LNCAP (cell line): Measurements from ENCODE around the gene YPEL4.

ENCODE experiments used
- CTCF ChIP-seq: fragments of 450-650 bp; IDR thresholded peaks from 2 replicates; pipeline ENCODE4 v1.5.1; 2017; ENCODE audit warnings: mild to moderate bottlenecking

YPEL4 gene

GRCh38 chr11:57641011-57641807 lies 8.5 kb downstream of the YPEL4 start:
- TF ChIP-seq CTCF = peak; percentile 53

GRCh38 chr11:57640068-57640800 lies 9.5 kb downstream of the YPEL4 start:
- TF ChIP-seq CTCF = no peak

GRCh38 chr11:57639321-57640067 lies 10.2 kb downstream of the YPEL4 start:
- no peak for TF ChIP-seq CTCF

DNA sequence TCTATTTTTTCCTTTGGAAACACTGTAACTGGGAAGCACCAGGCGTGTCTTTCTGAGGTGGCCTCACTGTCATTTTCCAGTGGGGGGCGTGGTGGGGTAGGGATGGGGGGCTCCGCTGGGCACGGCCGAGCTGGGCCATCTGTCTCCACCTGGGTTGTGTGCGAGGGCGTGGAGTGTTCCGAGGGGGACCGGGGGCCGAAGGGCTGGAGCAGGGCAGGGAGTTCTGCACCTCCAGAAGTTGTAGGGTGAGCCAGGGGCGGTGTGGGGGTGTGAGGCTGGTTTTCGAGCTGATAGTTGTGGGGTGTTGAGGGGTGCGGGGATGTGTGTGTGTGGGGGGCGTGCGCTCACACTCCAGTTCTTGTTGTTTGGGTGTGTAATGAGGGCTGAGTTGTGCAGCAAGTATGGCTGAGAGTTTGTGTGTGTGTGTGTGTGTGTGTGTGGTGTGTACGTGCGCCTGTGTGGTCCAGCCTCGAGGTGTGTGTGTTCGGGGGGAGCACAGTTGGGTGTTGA lies 10.8 kb downstream of the YPEL4 start:
- TF ChIP-seq CTCF = no peak

DNA sequence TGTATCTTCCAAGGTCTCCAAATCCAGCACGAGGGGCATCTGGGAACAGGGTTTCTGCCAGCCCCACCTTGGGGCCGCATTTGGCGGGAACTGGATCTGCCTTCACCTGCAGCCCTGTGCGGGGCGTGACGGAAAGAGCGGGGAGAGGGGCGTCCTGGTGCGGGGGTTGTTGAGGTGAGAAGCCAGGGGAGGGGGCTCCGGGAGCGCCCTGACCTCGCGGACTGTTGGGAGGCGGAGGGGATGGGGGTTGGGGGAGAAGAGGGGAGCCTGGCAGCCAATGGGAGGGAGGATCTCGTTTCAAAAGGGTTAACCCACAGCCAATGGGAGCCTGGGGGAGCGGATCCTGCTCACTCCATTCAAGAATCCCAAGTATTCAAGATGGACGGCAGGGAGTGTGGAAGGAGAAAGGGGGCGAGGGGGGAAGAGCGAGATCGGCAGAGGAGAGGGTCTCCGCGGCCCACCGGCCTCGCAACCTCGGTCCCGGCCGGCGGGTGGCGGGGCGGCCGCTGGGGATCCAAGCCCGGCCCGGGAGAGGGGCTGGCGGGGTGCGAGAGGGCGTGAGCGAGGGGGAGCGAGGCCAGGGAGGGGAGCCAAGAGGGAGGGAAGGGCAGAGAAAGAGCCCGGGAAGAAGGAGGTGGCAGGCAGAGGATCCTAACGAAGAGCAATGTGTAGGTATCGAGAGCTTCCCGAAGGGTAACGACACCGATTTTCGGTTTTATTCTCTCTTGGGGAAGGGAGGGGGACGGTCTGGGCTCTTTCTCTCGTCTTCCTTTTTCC lies 11.5 kb downstream of the YPEL4 start:
- TF ChIP-seq CTCF = no peak

DNA sequence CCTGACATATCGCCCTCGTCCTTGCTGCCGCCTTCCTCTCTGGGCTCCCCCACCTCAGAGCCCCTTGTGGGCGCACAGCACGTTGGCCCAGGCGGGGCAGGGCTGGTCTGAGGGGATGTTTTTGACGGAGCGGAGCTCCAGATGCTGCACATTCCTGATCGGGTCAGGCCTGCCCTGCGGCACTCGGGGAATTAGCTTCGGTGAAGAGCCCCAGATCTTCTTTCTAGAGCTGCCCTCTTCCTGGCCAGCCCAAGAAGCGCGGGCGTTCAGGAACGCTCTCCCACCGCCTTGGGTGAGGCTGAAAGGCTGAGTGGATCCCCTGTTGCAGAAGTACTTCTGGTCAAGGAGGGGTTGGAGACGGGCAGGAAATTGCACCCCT lies 12.1 kb downstream of the YPEL4 start:
- TF ChIP-seq CTCF = no peak

DNA sequence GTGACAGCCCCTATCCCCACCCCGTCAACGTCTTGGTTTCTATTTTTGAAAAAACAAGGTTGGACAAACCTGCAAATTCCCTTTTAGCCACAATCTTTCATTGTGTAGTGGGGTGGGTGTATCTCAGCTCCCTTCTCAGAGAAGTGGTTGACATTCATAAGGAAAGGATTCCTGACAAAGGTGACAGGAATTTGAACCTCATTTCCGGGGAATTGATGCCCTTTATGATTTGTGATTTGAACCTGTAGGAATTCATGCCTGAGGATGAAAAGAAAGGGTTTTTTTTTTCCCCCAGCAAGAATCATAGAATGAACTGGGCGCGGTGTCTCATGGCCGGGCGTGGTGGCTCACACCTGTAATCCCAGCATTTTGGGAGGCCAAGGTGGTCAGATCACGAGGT lies 14.5 kb downstream of the YPEL4 start:
- TF ChIP-seq CTCF = no peak
